Parathyroid adenoma (tissue), 2 donors: ENCODE measurements around the gene S100B.

Source experiments
- H2AFZ ChIP-seq: fragments of 300-600 bp; sonication (generic); one replicate; pipeline ENCODE4 v1.7.0; 2017; ENCODE audit warnings: antibody characterized with exemption, mild to moderate bottlenecking
- H3K27ac ChIP-seq: fragments of 300-600 bp; sonication (generic); one replicate; pipeline ENCODE4 v1.7.0; 2017
- H3K27me3 ChIP-seq: fragments of 300-600 bp; sonication (generic); one replicate; pipeline ENCODE4 v1.7.0; 2017; ENCODE audit warnings: low read length; ENCODE audit not compliant: control insufficient read depth, insufficient read depth
- H3K36me3 ChIP-seq: fragments of 300-600 bp; sonication (generic); one replicate; pipeline ENCODE4 v1.7.0; 2017; ENCODE audit warnings: low read length; ENCODE audit not compliant: control insufficient read depth, insufficient read depth
- H3K4me1 ChIP-seq: fragments of 300-600 bp; sonication (generic); one replicate; pipeline ENCODE4 v1.7.0; 2017; ENCODE audit warnings: control low read depth
- H3K4me2 ChIP-seq: fragments of 300-600 bp; sonication (generic); one replicate; pipeline ENCODE4 v1.7.0; 2017; ENCODE audit warnings: low read length
- H3K4me3 ChIP-seq: fragments of 300-600 bp; sonication (generic); one replicate; pipeline ENCODE4 v1.7.0; 2017; ENCODE audit warnings: low read depth, low read length
- H3K79me2 ChIP-seq: fragments of 300-600 bp; sonication (generic); one replicate; pipeline ENCODE4 v1.7.0; 2017; ENCODE audit warnings: control low read depth
- H3K9ac ChIP-seq: fragments of 300-600 bp; sonication (generic); one replicate; pipeline ENCODE4 v1.7.0; 2017; ENCODE audit warnings: mild to moderate bottlenecking
- H3K9me3 ChIP-seq: fragments of 300-600 bp; sonication (generic); one replicate; pipeline ENCODE4 v1.7.0; 2017; ENCODE audit warnings: low read length; ENCODE audit not compliant: control insufficient read depth
- TF ChIP-seq, protein P1 (sequence below): fragments of 300-600 bp; sonication (generic); IDR thresholded peaks from one replicate; pipeline ENCODE4 v1.7.0; 2017; ENCODE audit warnings: antibody characterized with exemption, mild to moderate bottlenecking
- donor health status: primary hyperparathyroidism.

S100B gene

GRCh38 chr21:46598581-46599572 is 6.0 kb downstream of the S100B start:
- Histone ChIP-seq H3K27ac (no peak overlapping the region), H3K9ac (no peak overlapping the region), H3K9me3 (no peaks in the 10 kb centered on the region), H3K36me3 (no peaks in the 10 kb centered on the region), H3K27me3 (no peaks in the 10 kb centered on the region), H3K4me2 (no peak overlapping the region), H3K79me2 (no peaks in the 10 kb centered on the region), H2AFZ (no peak overlapping the region), H3K4me1 (no peaks in the 10 kb centered on the region), H3K4me3 (no peak overlapping the region)
- TF ChIP-seq, protein P1, sequence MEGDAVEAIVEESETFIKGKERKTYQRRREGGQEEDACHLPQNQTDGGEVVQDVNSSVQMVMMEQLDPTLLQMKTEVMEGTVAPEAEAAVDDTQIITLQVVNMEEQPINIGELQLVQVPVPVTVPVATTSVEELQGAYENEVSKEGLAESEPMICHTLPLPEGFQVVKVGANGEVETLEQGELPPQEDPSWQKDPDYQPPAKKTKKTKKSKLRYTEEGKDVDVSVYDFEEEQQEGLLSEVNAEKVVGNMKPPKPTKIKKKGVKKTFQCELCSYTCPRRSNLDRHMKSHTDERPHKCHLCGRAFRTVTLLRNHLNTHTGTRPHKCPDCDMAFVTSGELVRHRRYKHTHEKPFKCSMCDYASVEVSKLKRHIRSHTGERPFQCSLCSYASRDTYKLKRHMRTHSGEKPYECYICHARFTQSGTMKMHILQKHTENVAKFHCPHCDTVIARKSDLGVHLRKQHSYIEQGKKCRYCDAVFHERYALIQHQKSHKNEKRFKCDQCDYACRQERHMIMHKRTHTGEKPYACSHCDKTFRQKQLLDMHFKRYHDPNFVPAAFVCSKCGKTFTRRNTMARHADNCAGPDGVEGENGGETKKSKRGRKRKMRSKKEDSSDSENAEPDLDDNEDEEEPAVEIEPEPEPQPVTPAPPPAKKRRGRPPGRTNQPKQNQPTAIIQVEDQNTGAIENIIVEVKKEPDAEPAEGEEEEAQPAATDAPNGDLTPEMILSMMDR = no peak

DNA sequence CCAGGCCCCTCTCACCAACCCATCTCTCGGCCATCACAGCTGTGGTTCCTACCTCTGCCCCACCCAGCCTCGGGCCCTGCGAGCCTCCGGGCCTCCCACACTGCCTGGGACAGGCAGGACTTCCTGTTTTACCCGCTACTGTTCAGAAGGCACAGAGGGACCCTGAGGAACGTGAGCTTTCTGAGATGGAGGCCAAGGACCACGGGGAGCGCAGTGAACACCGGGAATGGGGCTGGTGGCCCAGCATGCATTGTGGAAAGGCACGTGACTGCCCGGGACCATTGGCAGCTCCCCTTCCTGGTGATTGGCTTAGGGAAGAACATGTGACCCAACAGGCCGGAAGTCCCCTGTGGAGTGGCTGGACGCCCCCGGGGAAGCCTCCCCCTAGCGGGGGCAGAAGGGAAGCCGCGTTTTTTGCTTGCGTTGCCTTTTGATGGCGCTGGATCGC is 7.0 kb downstream of the S100B start:
- Histone ChIP-seq H3K36me3 (no peaks in the 10 kb centered on the region), H3K4me2 (no peak overlapping the region), H3K4me3 (no peak overlapping the region), H3K27me3 (no peaks in the 10 kb centered on the region), H2AFZ (no peak overlapping the region), H3K27ac (no peak overlapping the region), H3K9me3 (no peaks in the 10 kb centered on the region), H3K9ac (no peak overlapping the region), H3K4me1 (no peaks in the 10 kb centered on the region), H3K79me2 (no peaks in the 10 kb centered on the region)
- TF ChIP-seq, protein P1 = no peak

- Histone ChIP-seq H2AFZ (no peak overlapping the region), H3K4me3 (no peak overlapping the region), H3K9me3 (no peaks in the 10 kb centered on the region), H3K36me3 (no peaks in the 10 kb centered on the region), H3K4me1 (no peaks in the 10 kb centered on the region), H3K4me2 (no peak overlapping the region), H3K27me3 (no peaks in the 10 kb centered on the region), H3K9ac (no peak overlapping the region), H3K79me2 (no peaks in the 10 kb centered on the region), H3K27ac (no peak overlapping the region)
- TF ChIP-seq, protein P1 = no peak
These were observed 7.9 kb downstream of the S100B start for GRCh38 chr21:46597031-46597430.

DNA sequence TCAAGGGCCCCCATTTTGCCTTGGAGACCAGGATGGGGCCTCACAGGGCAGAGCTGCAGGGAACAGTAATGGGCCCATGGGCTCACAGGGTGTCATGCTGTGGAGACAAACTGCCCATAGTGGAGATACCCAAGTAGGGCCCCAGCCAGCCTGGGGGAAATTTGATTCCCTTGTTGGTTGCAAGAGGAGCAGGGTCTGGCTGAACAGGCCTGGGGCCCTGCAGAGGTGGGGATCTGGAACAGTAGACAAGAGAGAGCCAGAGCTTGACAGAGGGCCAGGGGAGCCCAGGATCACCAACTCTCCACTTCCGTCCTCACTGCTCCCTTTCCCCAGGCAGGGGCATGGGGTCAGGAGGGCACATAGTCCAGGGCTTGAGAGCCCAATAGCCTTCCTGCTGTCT is 8.7 kb downstream of the S100B start:
- Histone ChIP-seq H3K27me3 (no peaks in the 10 kb centered on the region), H3K27ac (no peak overlapping the region), H3K9ac (no peak overlapping the region), H2AFZ (no peak overlapping the region), H3K4me1 (no peaks in the 10 kb centered on the region), H3K4me2 (no peak overlapping the region), H3K9me3 (no peaks in the 10 kb centered on the region), H3K4me3 (no peak overlapping the region), H3K36me3 (no peaks in the 10 kb centered on the region), H3K79me2 (no peaks in the 10 kb centered on the region)
- TF ChIP-seq, protein P1 = no peak
